Naive thymus-derived CD4-positive, alpha-beta T cell (primary cell): Measurements from ENCODE around the gene CSRNP3. TPM values are rescaled to one million over a fixed set of nuclear protein-coding genes. Genes with fewer than 3 reads are reported as not detected.

Experiments used
- ATAC-seq: fragments of 150-1000 bp; cut with Tn5 transposase; 2 replicates; pipeline ENCODE4 v1.10.0; 2021; ENCODE audit warnings: mild to moderate bottlenecking, moderate library complexity
- CTCF ChIA-PET: fragments of 350-600 bp; sonication (Branson Sonifier 250); formaldehyde crosslinking; loops from one replicate; lab custom pipeline; 2021; ENCODE audit warnings: antibody characterized with exemption; lab: Charles Lee
- POLR2A ChIA-PET: fragments of 350-600 bp; sonication (Branson Sonifier 250); formaldehyde crosslinking; loops from one replicate; lab custom pipeline; 2021; ENCODE audit warnings: antibody characterized with exemption, inconsistent platforms; lab: Charles Lee
- DNase-seq, 9 donors: peaks; one replicate each; pipeline versions ENCODE4 v3.0.0 to v3.0.0-alpha.2; 2020 to 2022; ENCODE audit warnings: mixed read lengths in 1 of 9
- H3K27ac ChIP-seq: one replicate; pipeline ENCODE4 v1.7.0; 2013; ENCODE audit warnings: mild to moderate bottlenecking, low read depth, low read length, moderate library complexity
- H3K27me3 ChIP-seq, 2 donors: one replicate each; pipeline ENCODE4 v1.7.0; 2013; ENCODE audit warnings: low read length in 2 of 2, mild to moderate bottlenecking in 2 of 2, moderate library complexity in 2 of 2; ENCODE audit not compliant: control insufficient read depth in 2 of 2, insufficient read depth in 2 of 2
- H3K36me3 ChIP-seq, 3 experiments: 1 replicate in 2 of 3; 2 replicates in 1 of 3; pipeline ENCODE4 v1.7.0; 2013; ENCODE audit warnings: low read length in 3 of 3, mild to moderate bottlenecking in 3 of 3, moderate library complexity in 1 of 3; ENCODE audit not compliant: insufficient read depth in 3 of 3, control insufficient read depth in 2 of 3
- H3K4me1 ChIP-seq, 2 donors: one replicate each; pipeline ENCODE4 v1.7.0; 2013; ENCODE audit warnings: low read length in 2 of 2, mild to moderate bottlenecking in 2 of 2, moderate library complexity in 1 of 2; ENCODE audit not compliant: control insufficient read depth in 2 of 2, insufficient read depth in 2 of 2
- H3K4me3 ChIP-seq: 2 replicates; pipeline ENCODE4 v1.7.0; 2013; ENCODE audit warnings: mild to moderate bottlenecking, low read length
- H3K9me3 ChIP-seq, 3 experiments: 1 replicate in 2 of 3; 2 replicates in 1 of 3; pipeline ENCODE4 v1.7.0; 2013; ENCODE audit warnings: low read length in 3 of 3; ENCODE audit not compliant: control insufficient read depth in 2 of 3
- H3K27ac Mint-ChIP-seq, 9 donors: one replicate each; pipeline ENCODE4 v1.8.0; 2020 to 2022; ENCODE audit warnings: mixed read lengths in 9 of 9, mild to moderate bottlenecking in 8 of 9, moderate library complexity in 5 of 9, inconsistent platforms in 2 of 9
- H3K27me3 Mint-ChIP-seq, 5 donors: one replicate each; pipeline ENCODE4 v1.8.0; 2021 to 2022; ENCODE audit warnings: mixed read lengths in 5 of 5, mild to moderate bottlenecking in 1 of 5
- H3K36me3 Mint-ChIP-seq, 5 donors: one replicate each; pipeline ENCODE4 v1.8.0; 2020 to 2022; ENCODE audit warnings: mixed read lengths in 5 of 5, mild to moderate bottlenecking in 3 of 5, inconsistent platforms in 1 of 5
- H3K4me1 Mint-ChIP-seq, 7 donors: one replicate each; pipeline ENCODE4 v1.8.0; 2020 to 2022; ENCODE audit warnings: mixed read lengths in 7 of 7, mild to moderate bottlenecking in 3 of 7, inconsistent platforms in 1 of 7
- H3K4me3 Mint-ChIP-seq, 10 donors: one replicate each; pipeline ENCODE4 v1.8.0; 2020 to 2022; ENCODE audit warnings: mild to moderate bottlenecking in 10 of 10, mixed read lengths in 10 of 10, moderate library complexity in 6 of 10, inconsistent platforms in 2 of 10
- H3K9me3 Mint-ChIP-seq, 11 donors: one replicate each; pipeline ENCODE4 v1.8.0; 2020 to 2022; ENCODE audit warnings: mixed read lengths in 11 of 11, mild to moderate bottlenecking in 4 of 11, inconsistent platforms in 1 of 11, moderate library complexity in 1 of 11
- intact Hi-C, 2 donors: fragments of 100-400 bp; cut with micrococcal nuclease; formaldehyde crosslinking; loops; one replicate each; pipeline ENCODE4 v1.15.1; 2023
- polyA plus RNA-seq, 2 donors: library from polyadenylated mRNA; unstranded; fragments of 300-500 nt; fragmentation: Illumina TruSeq; gene quantifications; one replicate each; pipeline ENCODE4 v1.2.3, GENCODE V29; 2021
- total RNA-seq, 6 experiments: library from RNA in 5 of 6; stranded (reverse) in 5 of 6; gene quantifications; 1 replicate in 5 of 6; 2 replicates in 1 of 6; pipeline ENCODE4 v1.2.3 and lab custom pipeline; 2021 to 2026

CSRNP3 gene
- total and polyA plus RNA-seq, 7 experiments from 2014 or later, result not detected

GRCh38 chr2:165601928-165602521, 132.5 kb downstream of the CSRNP3 start:
- CTCF ChIA-PET, result no interaction called here
- Histone ChIP-seq H3K9me3 (no peaks in the 10 kb centered on the region), H3K4me3 (no peak overlapping the region), H3K36me3 (no peaks in the 10 kb centered on the region), H3K4me1 (no peaks in the 10 kb centered on the region), H3K27ac (no peak overlapping the region), H3K27me3 (no peaks in the 10 kb centered on the region)
- Mint-ChIP-seq H3K27me3 (peaks cover 0 to 15% (median 8%) of the 10 kb centered on the region in 5 donors), H3K27ac (no peak overlapping the region), H3K4me3 (no peak overlapping the region), H3K9me3 (peaks cover 0 to 1% (median 0%) of the 10 kb centered on the region in 11 donors), H3K4me1 (no peaks in the 10 kb centered on the region), H3K36me3 (no peaks in the 10 kb centered on the region)
- intact Hi-C loops, result no loop called here
- POLR2A ChIA-PET, result no interaction called here
- DNase-seq (no peak), ATAC-seq (no peak)

- no peak overlapping the region for H3K4me3 Mint-ChIP-seq
These were observed 140.2 kb downstream of the CSRNP3 start for GRCh38 chr2:165609672-165610071.

GRCh38 chr2:165610591-165611029, 141.1 kb downstream of the CSRNP3 start:
- Histone ChIP-seq H3K4me1 (no peaks in the 10 kb centered on the region), H3K4me3 (no peak overlapping the region), H3K27ac (no peak overlapping the region), H3K27me3 (no peaks in the 10 kb centered on the region), H3K36me3 (no peaks in the 10 kb centered on the region), H3K9me3 (no peaks in the 10 kb centered on the region)
- intact Hi-C loops, result no loop called here
- Mint-ChIP-seq H3K36me3 (no peaks in the 10 kb centered on the region), H3K27ac (no peak overlapping the region), H3K4me3 (peak overlapping the region in 2 of 10 donors; percentile 15 to 24), H3K4me1 (peaks cover 0 to 10% (median 4%) of the 10 kb centered on the region in 7 donors), H3K27me3 (peaks cover 0 to 12% (median 2%) of the 10 kb centered on the region in 5 donors), H3K9me3 (no peaks in the 10 kb centered on the region)
- POLR2A ChIA-PET, result no interaction called here
- no peak for DNase-seq
- CTCF ChIA-PET, result no interaction called here
- no peak for ATAC-seq

More at GRCh38 chr2:165609672-165610071, 140.2 kb downstream of the CSRNP3 start:
- DNase-seq, result no peak
- ATAC-seq, result no peak
- POLR2A ChIA-PET, result no interaction called here
- Histone ChIP-seq H3K4me3 (no peak overlapping the region), H3K36me3 (no peaks in the 10 kb centered on the region), H3K27me3 (no peaks in the 10 kb centered on the region), H3K4me1 (no peaks in the 10 kb centered on the region), H3K9me3 (no peaks in the 10 kb centered on the region), H3K27ac (no peak overlapping the region)
- Mint-ChIP-seq H3K36me3 (no peaks in the 10 kb centered on the region), H3K27ac (no peak overlapping the region), H3K9me3 (peaks cover 0 to 1% (median 0%) of the 10 kb centered on the region in 11 donors), H3K27me3 (peaks cover 0 to 12% (median 0%) of the 10 kb centered on the region in 5 donors), H3K4me1 (peaks cover 0 to 10% (median 4%) of the 10 kb centered on the region in 7 donors)
- intact Hi-C loops, result no loop called here
- CTCF ChIA-PET, result no interaction called here

- ATAC-seq, result no peak
- CTCF ChIA-PET, result no interaction called here
- peaks cover 0 to 20% (median 8%) of the 10 kb centered on the region in 11 donors for H3K9me3 Mint-ChIP-seq
These were observed 148.4 kb downstream of the CSRNP3 start for GRCh38 chr2:165617741-165618481.

GRCh38 chr2:165618806-165619205, 149.3 kb downstream of the CSRNP3 start:
- ATAC-seq (no peak), DNase-seq (no peak)
- no peak overlapping the region for H3K4me3 Mint-ChIP-seq
- intact Hi-C loops, result no loop called here
- peaks cover 0 to 9% (median 0%) of the 10 kb centered on the region in 3 experiments for H3K9me3 ChIP-seq
- H3K4me1 ChIP-seq, result no peaks in the 10 kb centered on the region
- H3K27ac ChIP-seq, result no peak overlapping the region
- POLR2A ChIA-PET, result no interaction called here
- no peak overlapping the region for H3K27ac Mint-ChIP-seq
- CTCF ChIA-PET, result no interaction called here
- no peaks in the 10 kb centered on the region for H3K36me3 ChIP-seq
- peaks cover 2 to 17% (median 6%) of the 10 kb centered on the region in 5 donors for H3K27me3 Mint-ChIP-seq
- peaks cover 0 to 5% of the 10 kb centered on the region in 2 donors for H3K27me3 ChIP-seq
- no peaks in the 10 kb centered on the region for H3K4me1 Mint-ChIP-seq
- H3K9me3 Mint-ChIP-seq, result peaks cover 0 to 20% (median 8%) of the 10 kb centered on the region in 11 donors
- H3K36me3 Mint-ChIP-seq, result no peaks in the 10 kb centered on the region
- H3K4me3 ChIP-seq, result no peak overlapping the region

More at GRCh38 chr2:165617741-165618481, 148.4 kb downstream of the CSRNP3 start:
- H3K4me3 Mint-ChIP-seq, result no peak overlapping the region
- Histone ChIP-seq H3K4me1 (no peaks in the 10 kb centered on the region), H3K27ac (no peak overlapping the region), H3K36me3 (no peaks in the 10 kb centered on the region), H3K9me3 (peaks cover 0 to 9% (median 0%) of the 10 kb centered on the region in 3 experiments), H3K4me3 (no peak overlapping the region), H3K27me3 (peaks cover 0 to 5% of the 10 kb centered on the region in 2 donors)
- H3K27me3 Mint-ChIP-seq, result peaks cover 3 to 15% (median 6%) of the 10 kb centered on the region in 5 donors
- no peaks in the 10 kb centered on the region for H3K4me1 Mint-ChIP-seq
- no peak overlapping the region for H3K27ac Mint-ChIP-seq
- DNase-seq, result no peak
- H3K36me3 Mint-ChIP-seq, result no peaks in the 10 kb centered on the region
- POLR2A ChIA-PET, result no interaction called here
- intact Hi-C loops, result no loop called here

- Histone ChIP-seq H3K36me3 (no peaks in the 10 kb centered on the region), H3K4me1 (no peaks in the 10 kb centered on the region), H3K9me3 (peaks cover 0 to 9% (median 0%) of the 10 kb centered on the region in 3 experiments), H3K27ac (no peak overlapping the region), H3K4me3 (no peak overlapping the region), H3K27me3 (peaks cover 0 to 5% of the 10 kb centered on the region in 2 donors)
- Mint-ChIP-seq H3K9me3 (peaks cover 0 to 18% (median 8%) of the 10 kb centered on the region in 11 donors), H3K4me1 (peaks cover 0 to 2% (median 0%) of the 10 kb centered on the region in 7 donors), H3K27ac (no peak overlapping the region), H3K36me3 (no peaks in the 10 kb centered on the region), H3K4me3 (no peak overlapping the region), H3K27me3 (peaks cover 3 to 12% (median 9%) of the 10 kb centered on the region in 5 donors)
- ATAC-seq (no peak), DNase-seq (no peak)
- ChIA-PET POLR2A (no interaction called here), CTCF (no interaction called here)
- intact Hi-C loops, result no loop called here
These were observed 151.6 kb downstream of the CSRNP3 start for GRCh38 chr2:165621086-165621560.
